Mucosa of stomach (tissue), 1 donor: ENCODE measurements around the gene ABCA2.
A peak's percentile ranks its signal among the peaks of the same experiment; 100 is the strongest.

Source experiments
- H3K27me3 ChIP-seq: one replicate; pipeline ENCODE4 v1.7.0; 2013; ENCODE audit warnings: mild to moderate bottlenecking, low read length; ENCODE audit not compliant: control insufficient read depth, insufficient read depth
- H3K36me3 ChIP-seq: one replicate; pipeline ENCODE4 v1.7.0; 2013; ENCODE audit warnings: low read length; ENCODE audit not compliant: control insufficient read depth, insufficient read depth
- H3K4me1 ChIP-seq: one replicate; pipeline ENCODE4 v1.7.0; 2013; ENCODE audit warnings: mild to moderate bottlenecking, low read length; ENCODE audit not compliant: control insufficient read depth, insufficient read depth
- H3K4me3 ChIP-seq: one replicate; pipeline ENCODE4 v1.7.0; 2013; ENCODE audit warnings: low read length
- H3K9ac ChIP-seq: one replicate; pipeline ENCODE4 v1.7.0; 2013; ENCODE audit warnings: mild to moderate bottlenecking, low read length, moderate library complexity
- H3K9me3 ChIP-seq: one replicate; pipeline ENCODE4 v1.7.0; 2013; ENCODE audit warnings: mild to moderate bottlenecking, low read length, moderate library complexity; ENCODE audit not compliant: control insufficient read depth
- donor health status: Pancreatic carcinoma.

Gene ABCA2

GRCh38 chr9:137027369-137028262 lies at the start of gene ABCA2:
ABCA2 (minus strand) TSS chr9:137028237; CDS start chr9:137028140, 97 bp downstream.
- H3K27me3 ChIP-seq: no peaks in the 10 kb centered on the region
- H3K36me3 ChIP-seq: no peaks in the 10 kb centered on the region
- peak within 1 kb of the TSS; percentile 46 for H3K4me3 ChIP-seq
- no peaks in the 10 kb centered on the region for H3K9me3 ChIP-seq
- peaks cover 55% of the 10 kb centered on the region for H3K4me1 ChIP-seq
- H3K9ac ChIP-seq: peak within 1 kb of the TSS; percentile 64

- Histone ChIP-seq H3K9me3 (no peaks in the 10 kb centered on the region), H3K27me3 (no peaks in the 10 kb centered on the region), H3K4me3 (no peak within 1 kb of the TSS), H3K4me1 (peaks cover 33% of the 10 kb centered on the region), H3K9ac (peak within 1 kb of the TSS; percentile 34), H3K36me3 (no peaks in the 10 kb centered on the region)
These were observed 49.1 kb upstream of the ABCA2 start, which contains the start of gene UAP1L1 for GRCh38 chr9:137077010-137077747. UAP1L1 (plus strand) TSS chr9:137077517; CDS start chr9:137077533, 16 bp downstream.

GRCh38 chr9:137076636-137077009 lies 48.6 kb upstream of the ABCA2 start:
- no peaks in the 10 kb centered on the region for H3K9me3 ChIP-seq
- no peaks in the 10 kb centered on the region for H3K36me3 ChIP-seq
- peaks cover 33% of the 10 kb centered on the region for H3K4me1 ChIP-seq
- no peak overlapping the region for H3K4me3 ChIP-seq
- peak overlapping the region; percentile 12 for H3K9ac ChIP-seq
- no peaks in the 10 kb centered on the region for H3K27me3 ChIP-seq

- H3K9ac ChIP-seq: no peak overlapping the region
- H3K27me3 ChIP-seq: no peaks in the 10 kb centered on the region
- no peak overlapping the region for H3K4me3 ChIP-seq
- H3K9me3 ChIP-seq: no peaks in the 10 kb centered on the region
- no peaks in the 10 kb centered on the region for H3K36me3 ChIP-seq
- H3K4me1 ChIP-seq: peaks cover 42% of the 10 kb centered on the region
These were observed 47.3 kb upstream of the ABCA2 start for GRCh38 chr9:137075275-137075775.

GRCh38 chr9:137074657-137075274 lies 46.7 kb upstream of the ABCA2 start:
- Histone ChIP-seq H3K27me3 (no peaks in the 10 kb centered on the region), H3K4me3 (no peak overlapping the region), H3K4me1 (peaks cover 41% of the 10 kb centered on the region), H3K9me3 (no peaks in the 10 kb centered on the region), H3K36me3 (no peaks in the 10 kb centered on the region), H3K9ac (no peak overlapping the region)

GRCh38 chr9:137073992-137074399 lies 46.0 kb upstream of the ABCA2 start:
- Histone ChIP-seq H3K9ac (no peak overlapping the region), H3K4me1 (peaks cover 41% of the 10 kb centered on the region), H3K27me3 (peaks cover 4% of the 10 kb centered on the region), H3K9me3 (no peaks in the 10 kb centered on the region), H3K4me3 (no peak overlapping the region), H3K36me3 (no peaks in the 10 kb centered on the region)

- H3K36me3 ChIP-seq: no peaks in the 10 kb centered on the region
- peak overlapping the region; percentile 65 for H3K9ac ChIP-seq
- H3K27me3 ChIP-seq: peaks cover 13% of the 10 kb centered on the region
- H3K4me1 ChIP-seq: peaks cover 41% of the 10 kb centered on the region
- no peaks in the 10 kb centered on the region for H3K9me3 ChIP-seq
- H3K4me3 ChIP-seq: no peak overlapping the region
These were observed 43.2 kb upstream of the ABCA2 start for GRCh38 chr9:137071282-137071681.

GRCh38 chr9:137070906-137071275 lies 42.9 kb upstream of the ABCA2 start:
- H3K27me3 ChIP-seq: peaks cover 13% of the 10 kb centered on the region
- H3K36me3 ChIP-seq: no peaks in the 10 kb centered on the region
- H3K4me3 ChIP-seq: no peak overlapping the region
- peak overlapping the region; percentile 65 for H3K9ac ChIP-seq
- H3K9me3 ChIP-seq: no peaks in the 10 kb centered on the region
- H3K4me1 ChIP-seq: peaks cover 42% of the 10 kb centered on the region

- Histone ChIP-seq H3K4me3 (peak within 1 kb of the TSS; percentile 25), H3K9ac (peak within 1 kb of the TSS; percentile 65), H3K36me3 (no peaks in the 10 kb centered on the region), H3K9me3 (no peaks in the 10 kb centered on the region), H3K4me1 (peaks cover 42% of the 10 kb centered on the region), H3K27me3 (peaks cover 13% of the 10 kb centered on the region)
These were observed 42.3 kb upstream of the ABCA2 start, which contains the start of gene SAPCD2 for GRCh38 chr9:137070201-137070905. SAPCD2 (minus strand) TSS chr9:137070557; CDS start chr9:137070460, 97 bp downstream.

- Histone ChIP-seq H3K36me3 (no peaks in the 10 kb centered on the region), H3K9me3 (no peaks in the 10 kb centered on the region), H3K9ac (no peak overlapping the region), H3K27me3 (peaks cover 13% of the 10 kb centered on the region), H3K4me3 (no peak overlapping the region), H3K4me1 (peaks cover 42% of the 10 kb centered on the region)
These were observed 41.6 kb upstream of the ABCA2 start for GRCh38 chr9:137069508-137070091.
